ENCODE measurements around the gene RINL.

GRCh38 chr19:38848299-38849146 lies 29.6 kb downstream of the RINL start:
- TF ChIP-seq RAD21 (IDR thresholded peaks at IDR 0.05; ENCODE audit: low read length) = no peak
- TF ChIP-seq CHD2 (IDR thresholded peaks at IDR 0.05; ENCODE audit: low read length, partially characterized antibody) = no peak
- TF ChIP-seq CTCF (IDR thresholded peaks at IDR 0.05) = no peak
- no peak for TF ChIP-seq RFX5 (IDR thresholded peaks at IDR 0.05; ENCODE audit: low read length)
- TF ChIP-seq MEF2A (IDR thresholded peaks at IDR 0.05; ENCODE audit: borderline replicate concordance, low read depth) = no peak
- no peak for TF ChIP-seq MXI1 (IDR thresholded peaks at IDR 0.05; ENCODE audit: low read depth, low read length)
- no peak for TF ChIP-seq POLR2AphosphoS5 (IDR thresholded peaks at IDR 0.05; ENCODE audit: low read depth, low read length)
- no peak for TF ChIP-seq NRF1 (IDR thresholded peaks at IDR 0.05; ENCODE audit: low read depth, low read length)
